NCI-H82 treated with DMSO at 0.1 percent for 48 hours (cell line): Measurements from ENCODE around the gene PDCD7.
"Not testable (repeated sequence)": the region's sequence is repeated elsewhere in the genome, so short reads cannot be mapped to it uniquely, and the experiment has no call there.

Source experiments
- DNase-seq: peaks from one replicate; lab custom pipeline; 2025; ENCODE audit not compliant: unreplicated experiment; lab: John Stamatoyannopoulos, UW

Gene PDCD7

DNA sequence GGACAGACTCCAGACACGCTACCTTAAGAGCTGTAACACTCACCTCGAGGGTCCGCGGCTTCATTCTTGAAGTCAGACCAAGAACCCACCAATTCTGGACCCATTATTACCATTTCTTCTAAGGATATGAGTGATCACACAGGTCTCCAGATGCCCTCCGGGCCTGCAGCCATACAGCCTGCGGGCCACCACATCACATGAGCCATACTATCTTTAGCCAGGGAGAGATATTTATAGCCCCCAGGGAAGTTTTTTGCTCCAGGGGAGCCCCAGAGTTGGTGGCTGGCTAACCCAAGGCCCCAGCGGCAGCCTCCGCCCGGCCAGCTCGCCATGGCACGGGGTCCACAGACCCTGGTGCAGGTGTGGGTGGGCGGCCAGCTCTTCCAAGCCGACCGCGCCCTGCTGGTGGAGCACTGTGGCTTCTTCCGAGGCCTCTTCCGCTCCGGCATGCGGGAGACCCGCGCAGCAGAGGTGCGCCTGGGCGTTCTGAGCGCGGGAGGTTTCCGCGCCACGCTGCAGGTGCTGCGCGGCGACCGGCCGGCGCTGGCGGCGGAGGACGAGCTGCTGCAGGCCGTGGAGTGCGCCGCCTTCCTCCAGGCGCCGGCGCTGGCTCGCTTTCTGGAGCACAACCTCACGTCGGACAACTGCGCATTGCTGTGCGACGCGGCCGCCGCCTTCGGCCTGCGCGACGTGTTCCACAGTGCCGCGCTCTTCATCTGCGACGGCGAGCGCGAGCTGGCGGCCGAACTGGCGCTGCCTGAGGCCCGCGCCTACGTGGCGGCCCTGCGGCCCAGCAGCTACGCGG, 56.9 kb downstream of the PDCD7 start, which contains the start of gene KBTBD13:
Gene KBTBD13, plus strand, starts transcription at position 261 of the 805 bp plus-strand sequence. Its CDS starts 70 bp downstream, at position 331.
- no peak for DNase-seq

- not testable (repeated sequence) for DNase-seq
These were observed 57.8 kb downstream of the PDCD7 start for GRCh38 chr15:65075607-65076395.

DNA sequence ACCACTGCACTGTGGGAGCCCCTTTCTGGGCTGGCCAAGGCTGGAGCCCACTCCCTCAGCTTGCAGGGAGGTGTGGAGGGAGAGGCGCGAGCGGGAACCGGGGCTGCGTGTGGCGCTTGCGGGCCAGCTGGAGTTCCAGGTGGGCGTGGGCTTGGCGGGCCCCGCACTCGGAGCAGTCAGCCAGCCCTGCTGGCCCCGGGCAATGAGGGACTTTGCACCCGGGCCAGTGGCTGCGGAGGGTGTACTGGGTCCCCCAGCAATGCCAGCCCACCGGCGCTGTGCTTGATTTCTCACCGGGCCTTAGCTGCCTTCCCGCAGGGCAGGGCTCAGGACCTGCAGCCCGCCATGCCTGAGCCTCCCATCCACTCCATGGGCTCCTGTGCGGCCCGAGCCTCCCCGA, 58.7 kb downstream of the PDCD7 start:
- not testable (repeated sequence) for DNase-seq

DNA sequence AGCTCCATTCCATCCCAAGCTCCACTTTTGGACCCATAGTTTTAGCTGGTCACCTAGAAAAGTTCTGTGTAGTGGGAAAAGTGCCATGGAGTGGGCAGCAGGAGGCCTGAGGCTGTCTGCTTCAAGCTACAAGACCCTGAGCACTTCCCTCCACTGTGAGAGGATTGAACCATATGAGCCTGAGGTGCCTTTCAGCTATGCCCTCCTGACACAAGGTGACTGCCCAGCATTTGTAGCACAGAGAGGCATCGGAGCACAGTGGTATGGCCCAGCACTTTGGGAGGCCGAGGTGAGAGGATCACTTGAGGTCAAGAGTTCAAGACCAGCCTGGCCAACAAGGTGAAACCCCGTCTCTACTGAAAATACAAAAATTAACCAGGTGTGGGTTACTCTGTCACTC, 61.0 kb downstream of the PDCD7 start:
- DNase-seq: no peak

GRCh38 chr15:65072027-65072426, 61.6 kb downstream of the PDCD7 start:
- DNase-seq: no peak

DNA sequence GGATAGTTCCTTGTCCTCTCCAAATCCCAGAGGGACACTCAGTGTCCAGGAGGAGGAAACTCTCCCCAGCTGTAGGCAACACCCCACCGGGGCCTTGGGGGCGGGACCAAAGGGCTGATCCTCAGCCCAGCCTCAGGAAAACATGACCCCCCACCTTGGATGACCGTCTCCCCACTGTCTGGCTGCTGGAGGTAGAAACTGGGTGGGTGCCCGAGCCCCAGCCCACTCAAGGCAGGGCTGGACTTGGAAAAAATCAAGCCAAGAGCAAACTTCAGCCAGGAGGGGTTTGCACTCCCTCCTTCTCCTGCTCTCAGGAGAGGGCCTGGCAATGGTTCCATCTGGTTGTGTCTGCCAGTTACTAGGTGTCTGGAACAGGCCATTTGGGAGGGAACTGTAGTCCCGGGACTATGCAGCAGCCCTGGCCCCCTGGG, 62.2 kb downstream of the PDCD7 start:
- DNase-seq: no peak

DNA sequence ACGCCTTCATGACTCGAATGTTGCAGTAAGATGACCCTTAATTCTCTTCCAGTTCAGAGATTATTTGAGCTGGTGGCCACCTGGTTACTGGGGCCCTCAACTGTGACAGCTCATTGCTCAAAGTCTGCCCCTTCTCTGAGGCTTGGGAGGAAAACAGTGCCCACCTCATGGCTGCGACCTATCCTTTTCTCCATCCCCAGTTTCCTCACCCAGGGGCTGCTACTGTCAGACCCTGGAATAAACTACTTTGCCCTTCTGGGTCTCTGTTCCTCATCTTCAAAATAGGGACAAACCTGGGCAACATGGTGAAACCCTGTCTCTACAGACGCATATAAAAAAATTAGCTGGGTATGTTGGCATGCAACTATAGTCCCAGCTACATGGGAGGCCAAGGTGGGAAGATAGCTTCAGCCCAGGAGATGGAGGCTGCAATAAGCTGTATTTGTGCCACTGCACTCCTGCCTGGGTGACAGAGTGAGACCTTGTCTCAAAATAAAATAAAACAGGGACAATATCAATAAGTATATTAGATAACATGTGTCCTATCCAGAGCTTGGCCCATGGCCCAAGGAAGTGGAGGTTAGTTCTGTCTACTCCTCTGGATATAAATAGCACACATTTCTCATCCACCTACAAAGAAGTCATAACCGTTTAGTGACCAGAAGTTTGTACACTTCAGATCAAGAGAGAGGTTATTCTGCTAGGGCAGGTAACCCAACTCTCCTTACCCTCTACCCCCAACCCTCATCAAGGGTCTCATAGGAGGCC, 63.6 kb downstream of the PDCD7 start:
- DNase-seq: no peak

- no peak for DNase-seq
These were observed 64.4 kb downstream of the PDCD7 start for GRCh38 chr15:65069179-65069578.

DNA sequence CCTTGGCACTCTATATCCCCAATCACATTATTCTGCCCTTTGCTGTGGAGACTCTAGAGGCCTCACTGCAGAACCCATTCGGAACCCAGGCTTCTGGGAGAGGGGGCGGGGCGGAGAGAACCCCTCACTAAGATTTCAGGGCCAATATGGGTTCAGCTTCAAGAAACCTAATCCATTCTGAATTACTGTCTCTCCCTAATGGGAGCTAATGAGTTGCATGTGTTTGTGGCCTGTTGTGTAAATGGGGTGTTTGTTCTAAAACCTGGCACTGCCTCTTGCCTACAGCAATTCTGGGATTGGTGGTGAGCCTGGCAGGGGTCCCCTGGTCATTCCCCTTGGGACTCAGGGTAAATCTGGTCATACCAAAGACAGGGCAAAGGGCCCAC, 65.2 kb downstream of the PDCD7 start:
- no peak for DNase-seq

GRCh38 chr15:65067645-65068402, 65.8 kb downstream of the PDCD7 start, which contains the start of gene RASL12:
RASL12 (minus strand) TSS chr15:65067991; CDS start chr15:65067835, 156 bp downstream.
- no peak for DNase-seq
